GM20000 (cell line): ENCODE data around the gene TMCC1.
"Not testable (repeated sequence)": the region's sequence is repeated elsewhere in the genome, so short reads cannot be mapped to it uniquely, and the experiment has no call there.

Source experiments
- DNase-seq: peaks from one replicate; pipeline ENCODE4 v3.0.0; 2012; ENCODE audit warnings: low spot score
- TF ChIP-seq, protein P1 (sequence below): IDR thresholded peaks from 2 replicates; pipeline ENCODE4 v1.5.1; 2012; ENCODE audit warnings: mild to moderate bottlenecking, control low read depth; ENCODE audit errors: extremely low read depth, missing control alignments

The TMCC1 gene

DNA sequence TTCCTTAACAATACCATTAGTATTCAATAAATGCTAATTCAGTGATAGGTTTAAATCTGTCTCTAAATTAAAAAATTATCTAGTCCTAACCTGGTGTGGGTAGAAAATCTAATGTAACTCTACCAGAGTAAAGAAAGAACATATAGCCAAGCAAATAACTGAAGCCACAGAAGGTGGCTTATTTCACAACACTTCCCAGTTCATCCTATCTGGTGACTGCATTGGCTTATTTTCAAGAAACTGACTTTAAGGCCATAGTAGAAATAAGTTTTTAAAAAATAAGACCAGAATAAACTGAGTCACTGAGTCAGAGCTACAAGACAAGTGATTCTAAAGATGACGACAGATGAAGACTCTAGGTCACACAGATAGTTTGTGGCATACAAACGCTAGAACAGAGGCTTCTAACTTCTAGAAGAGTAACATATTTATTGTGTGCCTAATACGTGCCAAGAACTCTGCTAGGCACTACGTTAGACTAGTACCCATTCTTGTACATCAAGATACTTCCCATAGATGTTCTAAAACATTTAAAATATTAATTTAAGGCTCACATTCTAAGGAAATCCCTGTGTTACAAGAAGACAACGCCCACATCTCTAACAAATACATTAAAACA is 25.9 kb downstream of the TMCC1 start:
- TF ChIP-seq, protein P1, sequence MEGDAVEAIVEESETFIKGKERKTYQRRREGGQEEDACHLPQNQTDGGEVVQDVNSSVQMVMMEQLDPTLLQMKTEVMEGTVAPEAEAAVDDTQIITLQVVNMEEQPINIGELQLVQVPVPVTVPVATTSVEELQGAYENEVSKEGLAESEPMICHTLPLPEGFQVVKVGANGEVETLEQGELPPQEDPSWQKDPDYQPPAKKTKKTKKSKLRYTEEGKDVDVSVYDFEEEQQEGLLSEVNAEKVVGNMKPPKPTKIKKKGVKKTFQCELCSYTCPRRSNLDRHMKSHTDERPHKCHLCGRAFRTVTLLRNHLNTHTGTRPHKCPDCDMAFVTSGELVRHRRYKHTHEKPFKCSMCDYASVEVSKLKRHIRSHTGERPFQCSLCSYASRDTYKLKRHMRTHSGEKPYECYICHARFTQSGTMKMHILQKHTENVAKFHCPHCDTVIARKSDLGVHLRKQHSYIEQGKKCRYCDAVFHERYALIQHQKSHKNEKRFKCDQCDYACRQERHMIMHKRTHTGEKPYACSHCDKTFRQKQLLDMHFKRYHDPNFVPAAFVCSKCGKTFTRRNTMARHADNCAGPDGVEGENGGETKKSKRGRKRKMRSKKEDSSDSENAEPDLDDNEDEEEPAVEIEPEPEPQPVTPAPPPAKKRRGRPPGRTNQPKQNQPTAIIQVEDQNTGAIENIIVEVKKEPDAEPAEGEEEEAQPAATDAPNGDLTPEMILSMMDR: no peak
- no peak for DNase-seq

GRCh38 chr3:129865806-129866205 is 27.7 kb downstream of the TMCC1 start:
- TF ChIP-seq, protein P1: no peak

GRCh38 chr3:129864519-129864918 is 29.0 kb downstream of the TMCC1 start:
- DNase-seq: no peak
- TF ChIP-seq, protein P1: no peak

More at GRCh38 chr3:129865806-129866205, 27.7 kb downstream of the TMCC1 start:
- no peak for DNase-seq

GRCh38 chr3:129859272-129859671 is 34.2 kb downstream of the TMCC1 start:
- TF ChIP-seq, protein P1: no peak
- no peak for DNase-seq

GRCh38 chr3:129857899-129858298 is 35.6 kb downstream of the TMCC1 start:
- TF ChIP-seq, protein P1: no peak

GRCh38 chr3:129856790-129857189 is 36.7 kb downstream of the TMCC1 start:
- DNase-seq: not testable (repeated sequence)

More at GRCh38 chr3:129857899-129858298, 35.6 kb downstream of the TMCC1 start:
- no peak for DNase-seq

GRCh38 chr3:129855832-129856419 is 37.6 kb downstream of the TMCC1 start:
- no peak for DNase-seq
- TF ChIP-seq, protein P1: no peak
